ENCODE measurements around the gene CHTF8. TPM values are rescaled to one million over a fixed set of nuclear protein-coding genes. Genes with fewer than 3 reads are reported as not detected.
"Not testable (repeated sequence)": the region's sequence is repeated elsewhere in the genome, so short reads cannot be mapped to it uniquely, and the experiment has no call there.

Gene CHTF8
- total RNA-seq, 1 donor from 2014 or later, result 136 TPM

DNA sequence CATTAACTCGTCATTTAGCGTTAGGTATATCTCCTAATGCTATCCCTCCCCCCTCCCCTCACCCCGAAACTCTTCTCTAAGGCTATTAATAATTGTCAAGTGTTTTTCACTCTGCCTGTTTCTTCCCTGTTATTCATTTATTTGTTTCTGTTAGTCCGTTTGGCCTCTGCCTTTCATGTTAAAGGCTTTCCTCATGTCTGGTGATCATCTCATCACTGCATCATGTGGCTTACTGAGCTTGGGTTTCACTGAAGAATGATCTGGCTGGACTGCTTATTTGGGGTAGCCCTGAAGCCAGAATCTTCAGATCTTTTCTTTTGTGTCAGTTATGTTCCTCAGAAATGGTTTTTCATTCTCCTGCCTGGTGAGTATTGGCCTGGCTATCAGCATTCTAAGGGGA lies 9.5 kb upstream of the CHTF8 start:
- no peak overlapping the region for H3K4me3 ChIP-seq (ENCODE audit: low read depth, low read length)
- H3K27me3 ChIP-seq (ENCODE audit: control insufficient read depth, insufficient read depth, low read length), result no peaks in the 10 kb centered on the region
- peaks cover 1% of the 10 kb centered on the region for H3K36me3 ChIP-seq (ENCODE audit: control insufficient read depth, insufficient read depth, low read length)
- TF ChIP-seq, protein P1, sequence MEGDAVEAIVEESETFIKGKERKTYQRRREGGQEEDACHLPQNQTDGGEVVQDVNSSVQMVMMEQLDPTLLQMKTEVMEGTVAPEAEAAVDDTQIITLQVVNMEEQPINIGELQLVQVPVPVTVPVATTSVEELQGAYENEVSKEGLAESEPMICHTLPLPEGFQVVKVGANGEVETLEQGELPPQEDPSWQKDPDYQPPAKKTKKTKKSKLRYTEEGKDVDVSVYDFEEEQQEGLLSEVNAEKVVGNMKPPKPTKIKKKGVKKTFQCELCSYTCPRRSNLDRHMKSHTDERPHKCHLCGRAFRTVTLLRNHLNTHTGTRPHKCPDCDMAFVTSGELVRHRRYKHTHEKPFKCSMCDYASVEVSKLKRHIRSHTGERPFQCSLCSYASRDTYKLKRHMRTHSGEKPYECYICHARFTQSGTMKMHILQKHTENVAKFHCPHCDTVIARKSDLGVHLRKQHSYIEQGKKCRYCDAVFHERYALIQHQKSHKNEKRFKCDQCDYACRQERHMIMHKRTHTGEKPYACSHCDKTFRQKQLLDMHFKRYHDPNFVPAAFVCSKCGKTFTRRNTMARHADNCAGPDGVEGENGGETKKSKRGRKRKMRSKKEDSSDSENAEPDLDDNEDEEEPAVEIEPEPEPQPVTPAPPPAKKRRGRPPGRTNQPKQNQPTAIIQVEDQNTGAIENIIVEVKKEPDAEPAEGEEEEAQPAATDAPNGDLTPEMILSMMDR (IDR thresholded peaks at IDR 0.05; ENCODE audit: insufficient read depth, low read length, poor library complexity, severe bottlenecking), result no peak
- no peak for DNase-seq (ENCODE audit: low read depth)

DNA sequence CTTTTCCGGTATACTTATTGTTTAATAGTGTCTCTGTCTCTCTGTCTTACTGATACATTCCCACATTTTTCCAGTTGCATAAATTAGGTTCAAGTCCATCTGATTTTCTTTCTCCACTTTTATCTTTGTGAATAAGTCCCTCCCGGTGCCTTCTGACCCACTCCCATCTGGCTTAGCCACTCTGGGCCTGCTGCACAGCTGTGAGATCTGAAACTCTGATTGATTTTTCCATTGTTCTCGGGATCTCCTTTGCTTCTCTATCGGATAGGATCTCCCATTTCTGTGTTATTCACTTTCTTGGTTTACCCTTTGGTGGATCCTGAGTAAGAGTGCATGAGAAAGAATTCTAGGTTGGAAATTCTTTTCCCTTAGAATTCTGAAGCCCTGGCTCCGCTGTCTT lies 8.6 kb upstream of the CHTF8 start:
- Histone ChIP-seq H3K4me3 (ENCODE audit: low read depth, low read length) (no peak overlapping the region), H3K36me3 (ENCODE audit: control insufficient read depth, insufficient read depth, low read length) (peaks cover 1% of the 10 kb centered on the region), H3K27me3 (ENCODE audit: control insufficient read depth, insufficient read depth, low read length) (no peaks in the 10 kb centered on the region)
- TF ChIP-seq, protein P1 (IDR thresholded peaks at IDR 0.05; ENCODE audit: insufficient read depth, low read length, poor library complexity, severe bottlenecking), result no peak
- no peak for DNase-seq (ENCODE audit: low read depth)

DNA sequence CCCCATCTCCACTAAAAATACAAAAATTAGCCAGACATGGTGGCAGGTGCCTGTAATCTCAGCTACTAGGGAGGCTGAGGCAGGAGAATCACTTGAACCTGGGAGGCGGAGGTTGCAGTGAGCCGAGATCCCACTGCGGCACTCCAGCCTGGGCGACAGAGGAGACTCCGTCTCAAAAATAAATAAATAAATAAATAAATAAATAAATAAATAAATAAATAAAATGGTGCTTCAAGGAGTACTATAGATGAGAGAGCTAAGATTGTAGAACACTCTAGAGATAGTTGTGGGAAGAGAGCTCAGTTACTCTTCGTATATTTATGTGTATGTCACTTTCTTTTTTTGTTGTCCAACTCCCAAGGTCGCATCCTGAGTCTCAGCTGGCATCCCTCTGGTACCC lies 7.1 kb upstream of the CHTF8 start:
- DNase-seq (ENCODE audit: low read depth); H3K27me3 ChIP-seq (ENCODE audit: control insufficient read depth, insufficient read depth, low read length); H3K36me3 ChIP-seq (ENCODE audit: control insufficient read depth, insufficient read depth, low read length); H3K4me3 ChIP-seq (ENCODE audit: low read depth, low read length): not testable (repeated sequence)

DNA sequence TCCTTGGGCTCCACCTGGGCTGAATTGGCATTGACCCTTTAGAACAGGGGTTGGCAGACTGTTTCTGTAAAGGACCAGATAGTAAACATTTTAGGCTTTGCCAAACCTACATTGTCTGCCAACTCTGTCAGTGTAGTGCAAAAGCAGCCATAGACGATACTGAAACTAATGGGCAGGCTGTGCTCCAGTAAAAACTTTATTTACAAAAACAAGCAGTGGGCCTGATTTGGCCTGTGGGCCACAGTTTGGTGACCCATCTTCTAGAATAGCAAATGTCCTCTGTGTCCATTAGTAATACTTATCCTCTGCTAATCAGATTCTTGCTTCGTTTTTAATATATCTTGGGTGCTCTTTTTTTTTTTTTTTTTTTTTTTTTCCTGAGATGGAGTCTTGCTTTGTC lies 6.2 kb upstream of the CHTF8 start:
- Histone ChIP-seq H3K36me3 (ENCODE audit: control insufficient read depth, insufficient read depth, low read length) (peaks cover 1% of the 10 kb centered on the region), H3K4me3 (ENCODE audit: low read depth, low read length) (no peak overlapping the region), H3K27me3 (ENCODE audit: control insufficient read depth, insufficient read depth, low read length) (no peaks in the 10 kb centered on the region)
- TF ChIP-seq, protein P1 (IDR thresholded peaks at IDR 0.05; ENCODE audit: insufficient read depth, low read length, poor library complexity, severe bottlenecking), result no peak
- DNase-seq (ENCODE audit: low read depth), result no peak

DNA sequence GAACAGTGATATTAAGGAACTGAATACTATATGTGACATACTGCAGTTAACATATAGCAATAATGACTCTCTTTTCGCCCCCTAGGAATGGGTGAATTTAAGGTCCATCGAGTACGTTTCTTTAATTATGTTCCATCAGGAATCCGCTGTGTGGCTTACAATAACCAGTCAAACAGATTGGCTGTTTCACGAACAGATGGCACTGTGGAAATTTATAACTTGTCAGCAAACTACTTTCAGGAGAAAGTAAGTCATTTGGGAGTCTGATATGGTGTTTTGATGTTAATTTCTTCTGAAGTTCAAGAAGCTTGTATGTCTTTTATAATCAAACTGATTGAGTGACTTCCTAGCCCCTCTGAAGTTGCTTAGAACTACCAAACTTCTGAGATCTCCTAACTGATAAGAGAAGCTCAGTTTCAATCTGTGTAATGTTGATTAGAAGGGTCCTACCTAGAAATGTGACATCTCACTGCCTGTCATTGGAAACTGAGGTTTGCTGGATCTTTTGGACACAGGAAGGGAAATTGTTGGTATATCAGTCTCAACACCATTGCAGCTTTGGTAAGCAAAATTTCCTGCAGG lies 1.1 kb upstream of the CHTF8 start:
- peaks cover 1% of the 10 kb centered on the region for H3K36me3 ChIP-seq (ENCODE audit: control insufficient read depth, insufficient read depth, low read length)
- peak overlapping the region; percentile 98 for H3K4me3 ChIP-seq (ENCODE audit: low read depth, low read length)
- TF ChIP-seq, protein P1 (IDR thresholded peaks at IDR 0.05; ENCODE audit: insufficient read depth, low read length, poor library complexity, severe bottlenecking), result no peak
- no peak for DNase-seq (ENCODE audit: low read depth)
- H3K27me3 ChIP-seq (ENCODE audit: control insufficient read depth, insufficient read depth, low read length), result no peaks in the 10 kb centered on the region

DNA sequence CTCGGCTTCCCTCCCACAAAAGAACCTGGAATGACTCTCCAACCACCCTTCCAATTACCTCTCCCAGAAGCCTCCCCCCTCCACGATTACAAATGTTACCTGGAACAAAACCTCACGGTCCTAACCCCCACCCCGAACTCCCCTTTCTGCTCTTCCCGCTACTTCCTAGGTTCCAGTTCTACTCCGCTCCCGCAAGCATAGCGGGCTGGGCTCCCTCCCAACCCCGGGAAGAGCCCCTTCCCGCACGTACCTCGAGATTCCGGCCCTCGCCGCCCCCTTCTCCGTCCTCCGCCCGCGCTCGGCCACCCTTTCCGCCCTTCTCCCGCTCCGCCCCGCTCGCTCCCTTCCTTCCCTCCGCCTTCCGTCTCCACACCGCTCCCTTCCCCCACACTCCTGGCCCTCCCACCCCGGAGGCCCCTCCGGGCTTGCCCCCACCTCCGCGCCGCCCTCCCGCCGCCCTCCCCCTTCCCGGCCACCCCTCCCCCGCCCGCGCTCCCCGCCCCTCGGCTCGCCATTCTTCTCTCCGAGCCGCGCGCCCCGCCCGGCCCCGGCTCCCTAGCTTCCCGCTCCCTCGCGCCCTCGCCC lies 457 bp downstream of the CHTF8 start:
- no peak for DNase-seq (ENCODE audit: low read depth)
- peak overlapping the region; percentile 98 for H3K4me3 ChIP-seq (ENCODE audit: low read depth, low read length)
- H3K36me3 ChIP-seq (ENCODE audit: control insufficient read depth, insufficient read depth, low read length), result no peaks in the 10 kb centered on the region
- TF ChIP-seq, protein P1 (IDR thresholded peaks at IDR 0.05; ENCODE audit: insufficient read depth, low read length, poor library complexity, severe bottlenecking), result no peak
- H3K27me3 ChIP-seq (ENCODE audit: control insufficient read depth, insufficient read depth, low read length), result no peaks in the 10 kb centered on the region

All from kidney epithelial cell (primary cell).